ENCODE data around the gene RNU6-7.

Gene RNU6-7

GRCh38 chr14:32203928-32204357, 2.1 kb downstream of the RNU6-7 start:
- DNase-seq (ENCODE audit: low read depth in 2 of 3, low spot score in 1 of 3) = no peak

- no peak for DNase-seq (ENCODE audit: low read depth in 2 of 3, low spot score in 1 of 3)
These were observed 3.7 kb downstream of the RNU6-7 start for GRCh38 chr14:32205554-32205953.

DNA sequence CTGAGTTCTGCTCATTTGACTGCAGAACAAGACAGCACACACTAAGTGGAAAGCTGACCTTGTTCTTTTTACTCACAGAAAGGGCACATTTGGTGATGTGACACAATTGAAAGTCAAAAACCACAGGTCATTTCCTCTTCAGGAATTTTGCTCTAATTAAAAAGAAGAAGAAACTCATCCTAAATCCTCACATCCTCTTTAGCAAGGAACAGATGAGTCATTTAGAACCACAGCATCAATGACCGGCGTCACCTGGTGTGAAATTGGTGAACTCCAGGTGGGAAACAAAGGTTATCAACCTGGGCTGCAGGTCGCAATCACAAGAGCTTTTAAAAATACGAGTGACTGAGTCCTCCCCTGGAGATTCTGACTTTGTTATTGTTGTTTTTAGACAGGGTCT, 4.1 kb downstream of the RNU6-7 start:
- no peak for DNase-seq (ENCODE audit: low read depth in 2 of 3, low spot score in 1 of 3)

DNA sequence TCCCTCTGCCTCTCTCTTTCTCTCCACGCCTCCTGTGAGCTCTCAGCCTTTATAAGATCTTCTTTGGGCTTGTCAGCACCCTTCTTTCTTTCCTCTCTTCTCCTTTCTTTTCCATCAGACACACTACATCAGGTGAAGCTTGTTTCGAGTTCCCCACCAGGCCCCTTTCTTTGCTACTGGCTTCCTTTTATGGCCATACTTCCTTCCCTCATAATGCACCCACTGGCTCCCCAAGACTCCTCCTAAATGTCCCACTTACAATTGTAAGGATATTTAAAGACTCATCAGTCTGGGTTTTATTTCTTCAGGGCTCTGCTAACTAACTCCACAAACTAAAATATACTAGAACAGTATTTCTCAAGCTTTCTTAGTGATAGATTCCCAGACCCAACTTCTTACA, 4.7 kb downstream of the RNU6-7 start:
- no peak for DNase-seq (ENCODE audit: low read depth in 2 of 3, low spot score in 1 of 3)

- no peak for DNase-seq (ENCODE audit: low read depth in 2 of 3, low spot score in 1 of 3)
These were observed 6.6 kb downstream of the RNU6-7 start for GRCh38 chr14:32208490-32208889.

GRCh38 chr14:32209471-32209870, 7.6 kb downstream of the RNU6-7 start:
- no peak for DNase-seq (ENCODE audit: low read depth in 2 of 3, low spot score in 1 of 3)

- no peak for DNase-seq (ENCODE audit: low read depth in 2 of 3, low spot score in 1 of 3)
These were observed 9.2 kb downstream of the RNU6-7 start for GRCh38 chr14:32211068-32211404.

- DNase-seq (ENCODE audit: low read depth in 2 of 3, low spot score in 1 of 3) = no peak
These were observed 11.0 kb downstream of the RNU6-7 start for GRCh38 chr14:32212833-32213232.

DNA sequence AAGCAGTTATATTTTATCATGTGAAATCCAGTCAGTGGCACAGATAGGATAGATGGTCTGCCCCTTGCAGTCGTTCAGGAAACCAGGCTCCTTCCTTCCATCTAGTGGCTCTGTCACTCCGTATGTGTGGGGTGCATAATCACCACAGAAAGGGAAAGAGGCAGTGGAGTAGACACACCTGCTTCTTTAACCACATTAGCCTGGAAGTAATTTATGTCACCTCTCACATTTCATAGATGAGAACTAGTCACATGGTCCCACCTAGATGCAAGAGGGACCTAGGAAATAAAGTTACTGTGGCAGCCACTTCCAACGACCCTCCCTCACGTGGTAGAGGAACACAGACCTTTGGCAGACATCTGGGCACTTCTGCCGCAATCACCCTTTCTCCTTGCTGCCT, 15.5 kb downstream of the RNU6-7 start:
- no peak for DNase-seq (ENCODE audit: low read depth in 2 of 3, low spot score in 1 of 3)

DNA sequence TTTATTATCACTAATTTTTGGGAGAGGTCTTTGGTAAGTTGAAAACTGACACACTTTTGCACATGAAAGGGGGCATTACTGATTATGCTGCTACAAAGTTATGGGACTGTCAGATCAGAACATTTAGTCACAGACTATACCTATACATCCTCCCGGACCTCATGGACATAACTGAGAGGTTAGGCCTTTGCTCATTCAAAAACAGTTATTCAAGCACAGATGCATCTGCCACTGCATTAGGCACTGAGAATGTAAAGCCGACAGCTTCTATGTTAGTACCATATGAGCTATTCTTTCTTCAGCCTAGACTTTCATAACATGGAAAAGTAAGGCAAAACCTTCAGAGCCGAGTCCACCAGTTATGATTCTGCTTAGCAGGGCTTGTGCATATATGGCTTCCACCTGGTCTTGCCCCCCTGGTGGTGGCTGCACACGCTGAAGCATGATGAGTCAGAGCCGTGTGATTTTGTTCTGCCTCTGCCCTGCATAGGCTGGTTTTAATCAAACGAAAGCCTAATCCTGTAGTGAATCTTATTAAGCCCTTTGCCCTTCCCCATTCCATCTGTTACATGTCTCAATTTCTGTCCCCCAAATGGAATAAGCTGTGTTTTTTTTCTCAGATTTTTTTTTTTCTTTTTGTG, 23.0 kb downstream of the RNU6-7 start:
- DNase-seq (ENCODE audit: low read depth in 2 of 3, low spot score in 1 of 3) = no peak

- no peak for DNase-seq (ENCODE audit: low read depth in 2 of 3, low spot score in 1 of 3)
These were observed 23.6 kb downstream of the RNU6-7 start for GRCh38 chr14:32225378-32225920.

DNA sequence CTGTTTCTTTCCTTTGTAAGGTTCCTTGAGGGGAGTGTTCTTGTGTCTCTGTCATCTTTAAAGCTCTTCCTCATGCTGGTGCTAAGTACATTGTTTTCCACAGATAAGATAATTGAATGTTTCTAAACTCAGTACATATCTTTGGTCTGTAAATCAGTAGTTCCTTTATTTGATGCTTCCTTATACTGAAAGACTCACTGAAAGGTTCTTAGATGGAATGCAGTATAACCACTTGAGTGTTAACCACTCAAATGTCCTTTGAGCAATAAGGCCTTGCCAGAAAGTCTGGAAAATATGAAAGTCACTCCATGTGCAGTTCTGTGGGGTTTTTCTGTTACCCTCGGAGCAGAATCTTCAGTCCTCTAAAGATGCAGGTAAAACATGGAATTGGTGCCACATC, 24.2 kb downstream of the RNU6-7 start:
- no peak for DNase-seq (ENCODE audit: low read depth in 2 of 3, low spot score in 1 of 3)

- DNase-seq (ENCODE audit: low read depth in 2 of 3, low spot score in 1 of 3) = no peak
These were observed 28.3 kb downstream of the RNU6-7 start for GRCh38 chr14:32230181-32230580.

DNA sequence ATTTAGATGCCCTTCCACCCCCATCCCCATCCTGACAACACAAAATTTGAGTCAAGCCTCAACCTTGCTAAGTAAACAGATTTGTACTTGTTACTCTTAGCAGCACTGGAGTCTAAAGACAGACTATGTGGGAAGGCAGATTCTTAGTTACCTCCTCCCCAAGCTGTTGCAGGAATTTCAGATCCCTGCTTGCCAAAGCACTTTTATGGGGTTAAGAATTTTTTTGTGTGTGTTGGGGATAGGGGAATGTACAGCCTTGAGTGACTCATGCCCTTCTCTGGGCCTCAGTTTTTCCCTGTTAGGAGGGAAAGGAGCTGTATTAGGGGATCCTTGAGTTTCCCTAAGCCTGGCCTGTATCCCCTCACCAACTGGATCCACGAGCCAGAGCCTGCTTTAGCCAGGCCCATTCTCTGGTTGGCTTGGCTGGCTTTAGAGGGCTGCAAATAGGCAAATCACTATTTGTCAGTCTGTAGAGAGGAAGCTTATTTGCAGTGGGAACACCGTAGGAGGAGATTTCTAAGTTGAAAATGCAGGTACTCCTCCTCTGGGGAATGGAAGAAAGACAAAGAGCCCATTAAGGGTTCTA, 28.9 kb downstream of the RNU6-7 start:
- no peak for DNase-seq (ENCODE audit: low read depth in 2 of 3, low spot score in 1 of 3)

DNA sequence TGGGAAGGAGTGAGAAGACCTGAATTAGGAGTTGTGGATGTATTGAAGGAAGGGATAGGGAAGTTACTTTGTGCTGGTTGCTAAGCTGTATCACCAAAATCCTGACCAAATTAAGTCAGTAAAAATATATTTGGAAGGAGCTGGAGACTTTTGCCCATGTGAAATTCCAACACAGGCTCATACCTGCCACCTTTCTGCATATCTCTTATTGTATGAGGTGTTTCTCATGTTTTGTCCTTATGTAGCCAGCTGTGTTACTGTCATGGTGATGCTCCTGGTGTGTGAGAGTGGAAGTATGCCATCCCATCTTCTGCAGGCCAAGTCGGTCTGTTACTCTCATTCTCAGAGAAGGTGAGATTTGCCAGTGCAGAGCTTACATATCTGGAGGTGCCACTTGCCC, 30.6 kb downstream of the RNU6-7 start:
- DNase-seq (ENCODE audit: low read depth in 2 of 3, low spot score in 1 of 3) = no peak

DNA sequence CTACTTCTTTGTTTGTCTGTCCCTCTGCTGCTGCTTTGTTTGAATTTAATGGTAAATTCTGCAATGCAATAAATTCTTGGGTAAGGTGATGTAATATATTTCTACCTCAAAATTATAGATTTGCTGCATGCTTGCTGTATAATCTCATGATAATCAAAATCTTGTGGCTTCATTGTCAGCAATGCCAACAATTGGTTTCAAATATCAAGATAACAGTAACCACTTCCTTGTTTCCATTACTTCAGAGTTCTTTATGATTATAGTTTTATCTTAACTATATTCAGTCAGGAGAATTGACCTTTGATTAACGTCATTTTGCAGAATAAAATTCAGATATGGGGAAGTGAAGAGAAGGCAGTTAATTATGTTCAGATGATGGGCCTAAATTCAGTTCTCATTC, 31.4 kb downstream of the RNU6-7 start:
- DNase-seq (ENCODE audit: low read depth in 2 of 3, low spot score in 1 of 3) = no peak

GRCh38 chr14:32244404-32244803, 42.6 kb downstream of the RNU6-7 start:
- no peak for DNase-seq (ENCODE audit: low read depth in 2 of 3, low spot score in 1 of 3)

DNA sequence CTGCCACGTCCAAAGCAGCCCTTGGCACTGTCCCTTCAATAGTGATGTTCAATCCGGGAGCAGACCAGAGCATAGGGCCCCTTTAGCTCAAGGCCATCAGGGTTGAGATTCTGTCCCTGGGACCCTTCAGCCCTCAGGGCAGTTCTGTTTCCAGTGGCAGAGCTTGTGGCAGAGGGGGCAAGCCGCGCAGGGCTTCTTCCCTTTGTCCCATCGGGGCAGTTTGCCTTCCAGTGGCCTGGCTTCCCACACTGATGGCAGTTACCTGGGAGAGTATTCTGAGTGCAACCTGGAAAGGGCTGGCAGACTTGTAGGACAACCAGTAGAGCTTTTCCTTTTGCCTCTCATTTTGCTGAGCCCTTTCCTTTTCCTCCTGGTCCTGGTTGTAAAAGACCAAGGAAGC, 44.9 kb downstream of the RNU6-7 start:
- no peak for DNase-seq (ENCODE audit: low read depth in 2 of 3, low spot score in 1 of 3)

DNA sequence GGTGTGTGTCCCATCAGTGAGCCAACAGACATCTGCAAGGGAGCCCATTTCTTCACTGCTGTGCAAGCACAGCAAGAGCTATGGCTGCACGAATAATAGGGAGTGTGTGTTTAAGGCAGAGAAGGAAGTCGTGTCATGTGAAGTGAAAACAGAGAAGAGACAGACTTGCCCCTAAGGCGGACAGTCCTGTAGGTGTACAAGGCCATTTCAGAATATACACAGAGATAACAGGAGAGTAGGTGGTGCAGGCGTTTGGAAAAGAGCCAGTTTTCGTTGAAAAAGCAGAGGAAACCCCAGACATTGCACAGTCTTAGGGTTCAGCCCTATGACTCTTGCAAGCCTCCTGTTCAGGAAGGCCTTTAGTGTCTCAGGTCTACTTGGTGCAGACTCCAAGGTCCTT, 47.5 kb downstream of the RNU6-7 start:
- no peak for DNase-seq (ENCODE audit: low read depth in 2 of 3, low spot score in 1 of 3)

GRCh38 chr14:32249780-32250179, 47.9 kb downstream of the RNU6-7 start:
- no peak for DNase-seq (ENCODE audit: low read depth in 2 of 3, low spot score in 1 of 3)

GRCh38 chr14:32250681-32251080, 48.8 kb downstream of the RNU6-7 start:
- DNase-seq (ENCODE audit: low read depth in 2 of 3, low spot score in 1 of 3) = no peak

DNA sequence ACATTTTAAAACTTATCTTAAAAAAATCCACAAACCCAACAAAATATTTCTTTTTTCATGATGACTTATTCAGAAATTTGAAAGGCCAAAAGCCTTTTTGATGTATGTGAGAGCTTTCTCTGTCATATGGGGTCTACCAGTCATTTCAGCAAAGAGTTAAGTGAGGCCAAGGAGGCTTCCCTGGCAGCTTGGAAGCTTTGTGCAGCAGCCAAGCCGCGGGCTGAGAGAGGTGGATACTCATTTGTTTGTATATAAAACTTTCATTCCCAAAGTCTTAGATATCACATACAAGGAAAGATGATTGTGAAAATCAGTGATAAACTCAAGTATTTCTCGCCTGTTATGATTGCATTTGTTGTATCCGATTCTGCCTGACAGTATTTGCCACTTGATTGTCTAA, 49.7 kb downstream of the RNU6-7 start:
- no peak for DNase-seq (ENCODE audit: low read depth in 2 of 3, low spot score in 1 of 3)

All from stimulated activated CD4-positive, alpha-beta T cell treated with anti-CD3 and anti-CD28 coated beads, Interleukin-12 subunit alpha, Interleukin-12 subunit beta, amount 100 ng/mL, for 48 hours (primary cell).